NB4 (cell line): ENCODE measurements around the gene ARHGEF25.

Experiments
- CTCF ChIP-seq: IDR thresholded peaks from one replicate; pipeline ENCODE4 v1.5.1; 2012; ENCODE audit warnings: low read depth, low read length
- MAX ChIP-seq: IDR thresholded peaks from 2 replicates; pipeline ENCODE4 v1.6.1; 2011; ENCODE audit warnings: low read depth, low read length

GRCh38 chr12:57638096-57638495 is 26.9 kb downstream of the ARHGEF25 start:
- TF ChIP-seq CTCF, result no peak
- TF ChIP-seq MAX, result no peak
